Activated CD8-positive, alpha-beta memory T cell treated with anti-CD3 and anti-CD28 coated beads, Interleukin-2, amount 50 U/mL, for 4 hours (primary cell): ENCODE measurements around the gene SIK2.

Source experiments
- DNase-seq: peaks from one replicate; pipeline ENCODE4 v3.0.0-alpha.2; 2020

Gene SIK2

GRCh38 chr11:111734101-111734953 lies 132.1 kb downstream of the SIK2 start:
- no peak for DNase-seq

DNA sequence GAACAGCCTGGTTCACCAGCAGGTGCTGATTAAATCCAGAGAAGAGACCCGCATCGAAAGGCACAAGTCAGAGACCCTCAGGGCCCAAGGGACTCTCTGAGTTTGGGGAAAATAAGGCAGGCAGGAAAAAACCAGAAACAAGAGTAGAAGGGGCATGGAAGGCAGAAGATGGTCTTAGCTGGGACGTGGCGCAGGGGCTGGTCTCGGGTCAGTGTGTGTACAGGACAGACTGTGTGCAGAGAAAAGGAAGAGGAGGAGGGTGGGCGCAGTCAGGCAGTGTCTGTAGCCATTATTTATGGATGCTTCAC lies 132.7 kb downstream of the SIK2 start:
- no peak for DNase-seq

GRCh38 chr11:111735262-111736116 lies 133.2 kb downstream of the SIK2 start:
- DNase-seq: no peak

- no peak for DNase-seq
These were observed 133.9 kb downstream of the SIK2 start for GRCh38 chr11:111736181-111736590.

DNA sequence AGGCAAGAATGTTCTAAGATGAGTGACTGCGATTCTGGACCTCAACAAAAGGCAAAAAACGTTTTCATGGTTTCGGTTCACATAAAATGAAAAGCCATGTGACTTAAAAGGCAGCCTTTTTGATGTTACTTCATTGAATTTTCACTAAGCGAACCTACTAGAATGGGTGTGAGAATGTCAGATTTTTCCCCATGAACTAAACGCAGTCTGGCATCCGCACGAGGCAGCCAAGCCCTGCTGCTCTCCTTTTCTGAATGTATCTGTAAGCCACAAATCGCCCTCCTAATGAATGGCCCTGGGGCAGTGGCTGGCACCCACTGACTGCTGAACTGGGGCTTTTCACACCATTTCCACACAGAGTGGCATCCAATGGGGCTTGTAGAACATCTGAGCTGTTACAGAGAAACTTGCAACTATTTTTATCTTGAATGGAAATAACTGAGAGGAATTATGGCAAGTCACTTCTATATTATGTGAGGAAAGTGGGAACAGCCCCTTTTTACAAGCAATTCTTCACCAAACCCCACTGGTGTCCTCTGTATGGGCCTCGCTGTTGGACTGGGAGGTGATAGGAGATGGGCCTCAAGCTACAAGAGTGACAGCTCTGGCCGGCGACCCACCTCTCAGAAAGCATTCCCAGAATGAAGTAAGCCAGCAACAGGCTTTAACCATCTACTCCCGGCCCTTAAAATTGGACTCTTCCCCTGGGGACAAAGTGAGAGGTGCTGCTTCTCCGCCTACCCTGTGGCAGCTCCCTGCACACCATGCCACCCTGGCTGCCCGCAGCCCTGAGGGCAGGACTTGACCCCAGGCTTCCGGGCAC lies 134.6 kb downstream of the SIK2 start:
- no peak for DNase-seq

GRCh38 chr11:111737444-111738210 lies 135.4 kb downstream of the SIK2 start:
- DNase-seq: no peak

DNA sequence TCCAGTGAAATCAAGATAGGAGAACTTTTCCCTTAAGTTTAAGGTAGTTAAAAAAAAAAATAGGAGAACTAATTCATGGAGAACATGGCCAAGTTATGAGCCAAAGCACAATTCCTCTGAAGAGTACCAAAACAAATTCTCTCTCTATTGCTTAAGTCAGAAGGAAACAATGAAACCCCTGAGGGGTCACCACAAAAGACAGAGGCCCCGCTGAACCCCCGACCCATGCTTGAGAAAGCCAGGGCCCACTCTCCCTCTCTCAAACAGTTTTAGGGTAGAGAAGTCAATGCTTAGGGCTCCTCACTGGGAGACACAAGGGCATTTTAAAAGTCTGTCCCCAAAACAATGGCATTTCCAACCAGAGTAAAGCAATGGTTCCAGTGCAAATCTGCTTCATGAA lies 137.1 kb downstream of the SIK2 start:
- DNase-seq: no peak

GRCh38 chr11:111741751-111742150 lies 139.5 kb downstream of the SIK2 start:
- no peak for DNase-seq

- no peak for DNase-seq
These were observed 141.5 kb downstream of the SIK2 start for GRCh38 chr11:111743700-111744099.

DNA sequence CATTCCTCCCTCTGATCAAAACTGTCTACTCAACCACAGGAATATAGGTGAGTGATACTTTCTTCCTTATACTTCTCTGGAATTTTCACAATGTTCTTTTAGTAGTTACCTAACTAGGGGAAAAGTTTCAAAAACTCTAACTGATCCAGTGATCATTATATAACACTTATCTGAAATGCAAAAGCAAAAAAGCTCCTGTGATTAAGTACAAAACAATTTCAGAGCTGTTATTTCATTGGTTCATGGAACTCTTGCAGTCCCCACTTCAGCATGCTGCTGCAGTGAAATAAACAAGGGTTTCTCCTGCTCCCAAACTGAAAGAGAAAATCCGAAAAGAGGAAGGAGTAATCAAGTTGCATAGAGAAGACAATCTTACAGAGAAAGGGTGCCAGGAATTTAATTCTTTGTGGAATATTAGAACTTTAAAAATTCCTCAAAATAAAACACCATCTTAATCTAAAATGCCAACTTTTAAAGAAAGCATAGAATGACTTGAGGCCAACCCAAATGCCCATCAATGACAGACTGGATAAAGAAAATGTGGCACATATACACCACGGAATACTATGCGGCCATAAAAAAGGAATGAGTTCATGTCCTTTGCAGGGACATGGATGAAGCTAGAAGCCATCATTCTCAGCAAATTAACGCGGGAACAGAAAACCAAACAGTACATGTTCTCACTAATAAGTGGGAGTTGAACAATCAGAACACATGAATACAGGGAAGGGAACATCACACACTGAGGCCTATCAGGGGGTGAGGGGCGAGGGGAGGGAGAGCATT lies 143.7 kb downstream of the SIK2 start:
- no peak for DNase-seq

DNA sequence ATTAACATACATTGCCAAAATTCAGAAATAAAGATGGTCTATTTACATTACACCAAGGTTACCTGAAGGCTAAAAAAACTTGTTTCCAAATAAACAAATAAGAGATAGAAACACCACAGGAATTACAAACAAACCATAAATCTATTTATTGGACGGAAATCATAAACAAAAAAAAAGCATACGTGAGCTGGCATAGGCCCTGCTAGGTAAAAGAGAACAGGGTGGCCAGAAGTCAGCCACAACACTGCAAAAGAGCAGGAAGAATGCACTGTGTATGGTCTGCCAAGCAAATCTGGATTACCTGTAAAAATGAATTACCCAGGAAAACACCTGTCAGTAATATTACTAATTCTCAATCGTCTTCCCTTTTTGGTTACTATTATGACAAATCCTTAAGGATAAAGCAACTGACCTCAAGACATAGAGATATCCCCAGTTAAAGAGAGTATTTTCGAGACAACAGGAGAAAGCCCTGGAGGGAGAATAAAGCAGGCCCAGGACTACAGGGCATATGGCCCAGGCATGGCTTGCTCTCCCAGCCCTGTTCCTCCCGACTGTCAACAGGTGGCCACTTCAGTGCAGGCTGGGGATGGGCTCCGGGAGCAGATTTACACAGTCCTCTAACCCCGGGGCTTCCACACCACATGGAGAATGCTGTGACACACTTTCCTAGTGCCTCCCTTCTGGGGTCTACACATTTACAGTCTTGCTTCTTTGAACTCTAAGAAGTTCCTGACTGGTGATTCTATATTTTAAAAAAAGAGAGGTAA lies 146.0 kb downstream of the SIK2 start:
- DNase-seq: no peak

GRCh38 chr11:111749646-111750045 lies 147.4 kb downstream of the SIK2 start:
- no peak for DNase-seq

DNA sequence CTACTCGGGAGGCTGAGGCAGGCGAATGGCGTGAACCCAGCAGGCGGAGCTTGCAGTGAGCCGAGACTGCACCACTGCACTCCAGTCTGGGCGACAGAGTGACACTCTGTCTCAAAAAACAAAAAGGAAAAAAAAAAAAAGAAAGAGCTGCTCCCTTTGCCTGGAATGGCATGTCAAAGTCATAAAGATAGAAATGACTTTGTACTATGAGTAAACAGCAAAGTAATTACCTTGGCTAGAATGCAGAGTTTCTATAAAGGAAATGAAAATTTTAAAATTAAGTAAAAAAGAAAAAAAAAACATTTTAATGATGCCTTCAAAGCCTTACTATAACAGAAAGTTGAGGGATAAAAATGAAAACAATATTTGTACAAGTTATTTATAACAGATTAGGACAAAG lies 153.8 kb downstream of the SIK2 start:
- DNase-seq: no peak

- DNase-seq: no peak
These were observed 157.1 kb downstream of the SIK2 start for GRCh38 chr11:111759376-111759775.

DNA sequence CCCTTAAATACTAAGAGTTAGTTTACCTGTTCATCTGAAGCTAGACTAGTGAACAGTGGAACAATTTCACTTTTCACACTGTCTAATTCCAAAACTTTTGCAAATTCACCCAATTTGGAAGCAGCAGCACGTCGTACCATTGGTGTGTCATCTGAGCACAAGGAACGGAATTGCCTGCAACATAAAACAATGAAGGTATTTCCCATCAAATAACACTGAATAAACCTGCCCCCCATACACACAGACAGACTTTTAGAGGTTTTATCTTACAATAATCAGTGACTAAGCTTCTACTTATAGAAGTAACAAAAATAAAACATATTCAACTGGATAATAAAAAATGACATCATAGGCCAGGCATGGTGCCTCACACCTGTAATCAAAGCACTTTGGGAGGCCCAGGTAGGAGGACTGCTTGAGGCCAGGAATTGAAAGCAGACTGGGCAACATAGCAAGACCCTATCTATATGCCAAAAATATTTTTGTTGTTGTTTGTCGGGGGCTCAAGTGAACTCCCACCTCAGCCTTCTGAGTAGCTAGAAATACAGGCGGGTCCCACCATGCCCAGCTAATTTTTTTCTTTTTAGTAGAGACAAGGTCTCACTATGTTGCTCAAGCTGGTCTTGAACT lies 157.6 kb downstream of the SIK2 start:
- no peak for DNase-seq

GRCh38 chr11:111761036-111761435 lies 158.8 kb downstream of the SIK2 start:
- DNase-seq: no peak

DNA sequence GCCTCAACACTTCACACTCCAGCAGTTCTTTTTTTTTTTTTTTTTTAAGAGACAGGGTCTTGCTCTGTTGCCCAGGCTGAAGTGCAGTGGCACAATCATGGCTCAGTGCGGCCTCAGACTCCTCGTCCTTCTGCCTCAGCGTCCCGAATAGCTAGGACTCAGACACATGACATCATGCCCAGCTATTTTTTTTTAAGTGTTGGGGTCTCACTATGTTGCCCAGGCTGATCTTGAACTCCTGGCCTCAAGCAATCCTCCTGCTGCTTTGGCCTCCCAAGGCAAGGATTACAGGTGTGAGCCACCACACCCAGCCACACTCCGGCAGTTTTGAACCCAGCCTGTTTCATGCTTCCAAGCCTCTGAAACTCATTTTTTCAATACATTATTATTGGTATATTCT lies 160.3 kb downstream of the SIK2 start:
- DNase-seq: no peak

- no peak for DNase-seq
These were observed 160.9 kb downstream of the SIK2 start for GRCh38 chr11:111762981-111763643.

- no peak for DNase-seq
These were observed 162.4 kb downstream of the SIK2 start for GRCh38 chr11:111764621-111765020.
